GM12878 (cell line): ENCODE data around the gene OOSP4B. TPM values are rescaled to one million over a fixed set of nuclear protein-coding genes. Genes with fewer than 3 reads are reported as not detected.

Experiments used
- ATAC-seq: fragments of 200-7000 bp; cut with Tn5 transposase; 3 replicates; pipeline ENCODE4 v1.9.1; 2020; ENCODE audit warnings: mild to moderate bottlenecking, moderate library complexity
- BruUV-seq: library from RNA; stranded (reverse); fragments of 400-500 nt; replicated peaks from 2 replicates; lab custom pipeline; 2021; lab: Mats Ljungman, UMichigan
- CTCF ChIA-PET: fragments of 300-600 bp; sonication (Branson Sonifier 250); formaldehyde crosslinking; extraction: SDS; loops from one replicate; lab custom pipeline; 2021; ENCODE audit warnings: inconsistent platforms; lab: Yijun Ruan, JAX
- POLR2A ChIA-PET: fragments of 350-600 bp; formaldehyde crosslinking; extraction: SDS; loops from one replicate; lab custom pipeline; 2021; ENCODE audit warnings: inconsistent platforms; lab: Charles Lee
- RAD21 ChIA-PET: fragments of 300-600 bp; sonication (Branson Sonifier 250); formaldehyde crosslinking; loops from one replicate; lab custom pipeline; 2023; ENCODE audit warnings: antibody characterized with exemption; ENCODE audit not compliant: unreplicated experiment; lab: Charles Lee
- SMC1A ChIA-PET: fragments of 300-600 bp; sonication (Branson Sonifier 250); formaldehyde crosslinking; loops from one replicate; lab custom pipeline; 2023; ENCODE audit not compliant: unreplicated experiment, uncharacterized antibody; lab: Charles Lee
- DNase-seq: peaks from one replicate; pipeline ENCODE4 v3.0.0-alpha.2; 2011; ENCODE audit warnings: low read depth, low spot score
- FAIRE-seq: peaks from 3 replicates; lab custom pipeline; 2011; peaks lifted over from hg19 to GRCh38; lab: Jason Lieb, UNC
- H2AFZ ChIP-seq: 2 replicates; pipeline ENCODE4 v1.6.0; 2011; ENCODE audit warnings: low read depth, low read length, control low read depth; ENCODE audit not compliant: control insufficient read depth
- H3K27ac ChIP-seq: 2 replicates; pipeline ENCODE4 v1.5.1; 2011; ENCODE audit warnings: control low read depth; ENCODE audit not compliant: control insufficient read depth, insufficient read depth
- H3K27me3 ChIP-seq, 2 experiments: replicated peaks in 1 of 2; 2 replicates each; pipeline versions ENCODE4 v1.6.0 to v1.6.1; 2011; ENCODE audit warnings: low read length in 1 of 2; ENCODE audit not compliant: control insufficient read depth in 2 of 2, insufficient read depth in 2 of 2
- H3K36me3 ChIP-seq, 2 experiments: 2 replicates each; pipeline ENCODE4 v1.5.1; 2011; ENCODE audit warnings: low read length in 1 of 2; ENCODE audit not compliant: control insufficient read depth in 2 of 2, insufficient read depth in 2 of 2
- H3K4me1 ChIP-seq: 2 replicates; pipeline ENCODE4 v1.6.1; 2011; ENCODE audit warnings: mild to moderate bottlenecking, low read length, moderate library complexity, mixed read lengths; ENCODE audit not compliant: control insufficient read depth, insufficient read depth
- H3K4me2 ChIP-seq: 2 replicates; pipeline ENCODE4 v1.6.0; 2011; ENCODE audit warnings: control low read depth; ENCODE audit not compliant: control insufficient read depth, insufficient read depth
- H3K4me3 ChIP-seq: fragments of 200-600 bp; sonication (generic); 2 replicates; pipeline ENCODE4 v1.5.1; 2016
- H3K79me2 ChIP-seq: 2 replicates; pipeline ENCODE4 v1.6.0; 2011; ENCODE audit warnings: low read length; ENCODE audit not compliant: control insufficient read depth, insufficient read depth
- H3K9ac ChIP-seq: 2 replicates; pipeline ENCODE4 v1.8.0; 2011; ENCODE audit warnings: low read length, control low read depth, mixed read lengths; ENCODE audit not compliant: control insufficient read depth, insufficient read depth
- H3K9me3 ChIP-seq: replicated peaks from 3 replicates; pipeline ENCODE4 v1.5.1; 2011; ENCODE audit warnings: mild to moderate bottlenecking, low read length; ENCODE audit not compliant: control insufficient read depth, insufficient read depth
- H4K20me1 ChIP-seq: 2 replicates; pipeline ENCODE4 v1.6.0; 2011; ENCODE audit not compliant: control insufficient read depth, insufficient read depth
- JUND ChIP-seq: IDR thresholded peaks from 2 replicates; pipeline ENCODE4 v1.6.1; 2012; ENCODE audit warnings: low read depth, mild to moderate bottlenecking, low read length, improper control_type of control experiment, moderate library complexity
- KAT2A ChIP-seq: conservative IDR thresholded peaks from 2 replicates; pipeline ENCODE4 v1.6.1; 2011; ENCODE audit warnings: low read depth, low read length; ENCODE audit not compliant: control insufficient read depth
- NFYB ChIP-seq: IDR thresholded peaks from 2 replicates; pipeline ENCODE4 v1.6.1; 2011; ENCODE audit warnings: low read depth, mild to moderate bottlenecking, low read length, improper control_type of control experiment, moderate library complexity; ENCODE audit not compliant: insufficient read depth
- POLR2A ChIP-seq: IDR thresholded peaks from 2 replicates; pipeline ENCODE4 v1.6.1; 2011; ENCODE audit warnings: low read depth, mild to moderate bottlenecking, low read length
- POLR2AphosphoS5 ChIP-seq: IDR thresholded peaks from 2 replicates; pipeline ENCODE4 v1.6.1; 2011; ENCODE audit warnings: mild to moderate bottlenecking, low read length, inconsistent platforms
- SPI1 ChIP-seq: IDR thresholded peaks from 2 replicates; pipeline ENCODE4 v1.6.1; 2011; ENCODE audit warnings: low read depth, mild to moderate bottlenecking, low read length, moderate library complexity, borderline replicate concordance; ENCODE audit not compliant: insufficient read depth
- ZNF207 ChIP-seq: fragments of 450-650 bp; IDR thresholded peaks from 2 replicates; pipeline ENCODE4 v1.6.1; 2014; ENCODE audit warnings: antibody characterized with exemption, mild to moderate bottlenecking, borderline replicate concordance
- ZNF622 ChIP-seq: fragments of 450-650 bp; IDR thresholded peaks from 2 replicates; pipeline ENCODE4 v1.6.1; 2017; ENCODE audit warnings: mild to moderate bottlenecking, inconsistent platforms
- WGBS: methylation state at CpG from one replicate; pipeline ENCODE4 v1.1.6; 2016; ENCODE audit warnings: low lambda C conversion rate; ENCODE audit not compliant: insufficient replicate concordance, insufficient coverage; ENCODE audit errors: missing lambda C conversion rate; 5-methylcytosine and 5-hydroxymethylcytosine counted together
- in situ Hi-C: fragments of 300-500 bp; cut with MboI; formaldehyde crosslinking; loops from 9 replicates; pipeline ENCODE4 v1.14.3; 2018; ENCODE audit warnings: mixed read lengths
- intact Hi-C: fragments of 100-400 bp; cut with micrococcal nuclease; formaldehyde crosslinking; loops from one replicate; pipeline ENCODE4 v1.14.2; 2022; ENCODE audit not compliant: unreplicated experiment
- polyA plus RNA-seq, 11 experiments: library from polyadenylated mRNA; depleted of rRNA in 4 of 11; unstranded in 6 of 11; stranded (reverse) in 5 of 11; fragments of >200 nt; fragmentation: Nextera tagmentation in 4 of 11; fragmentation: Illumina TruSeq in 1 of 11; extraction: Ambion mirVana in 4 of 11; extraction: Trizol in 1 of 11; gene quantifications; 1 replicate in 1 of 11; 2 replicates in 10 of 11; pipeline versions ENCODE4 v1.2.1 to v1.2.3, GENCODE V29; 2011 to 2016; ENCODE audit warnings: inconsistent platforms in 2 of 11, missing spikeins in 2 of 11, low read depth in 1 of 11
- total RNA-seq, 4 experiments: library from RNA; depleted of rRNA in 3 of 4; stranded (reverse); fragments of >200 nt in 3 of 4; fragmentation: Illumina TruSeq in 1 of 4; extraction: Trizol in 1 of 4; gene quantifications; 2 replicates each; pipeline versions ENCODE4 v1.2.1 to v1.2.3, GENCODE V29; 2013 to 2021
- TF ChIP-seq, protein P1 (sequence below): fragments of 450-650 bp; IDR thresholded peaks from 2 replicates; pipeline ENCODE4 v1.6.1; 2014; ENCODE audit warnings: mild to moderate bottlenecking
- TF ChIP-seq, protein P2 (sequence below): fragments of 450-650 bp; IDR thresholded peaks from 2 replicates; pipeline ENCODE4 v1.6.1; 2016; ENCODE audit warnings: mild to moderate bottlenecking

The OOSP4B gene
- total and polyA plus RNA-seq, 10 of the 15 experiments (the other 5 are each of a cell fraction or from before 2014, with no cell fraction given) = not detected

DNA sequence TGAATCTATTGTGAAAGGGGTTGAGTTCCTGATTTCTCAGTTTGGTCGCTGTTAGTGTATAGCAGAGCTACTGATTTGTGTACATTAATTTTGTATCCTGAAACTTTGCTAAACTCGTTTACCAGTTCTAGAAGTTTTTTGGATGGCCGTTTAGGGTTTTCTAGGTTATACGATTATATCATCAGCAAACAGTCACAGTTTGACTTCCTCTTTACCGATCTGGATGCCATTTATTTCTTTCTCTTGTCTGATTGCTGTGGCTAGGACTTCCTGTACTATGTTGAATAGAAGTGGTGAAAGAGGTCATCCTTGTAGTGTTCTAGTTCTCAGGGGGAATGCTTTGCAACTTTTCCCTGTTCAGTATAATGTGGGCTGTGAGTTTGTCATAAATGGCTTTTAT, 24.6 kb upstream of the OOSP4B start:
- ChIA-PET POLR2A (no interaction called here), RAD21 (no interaction called here), SMC1A (no interaction called here), CTCF (no interaction called here)
- FAIRE-seq (no peak), ATAC-seq (no peak), DNase-seq (no peak)
- 0% methylated on average over 5 of the region's 5 CpGs for WGBS
- in situ Hi-C loops = no loop called here
- H3K27ac ChIP-seq = no peak overlapping the region
- no peaks in the 10 kb centered on the region for H3K4me1 ChIP-seq
- TF ChIP-seq, protein P1, sequence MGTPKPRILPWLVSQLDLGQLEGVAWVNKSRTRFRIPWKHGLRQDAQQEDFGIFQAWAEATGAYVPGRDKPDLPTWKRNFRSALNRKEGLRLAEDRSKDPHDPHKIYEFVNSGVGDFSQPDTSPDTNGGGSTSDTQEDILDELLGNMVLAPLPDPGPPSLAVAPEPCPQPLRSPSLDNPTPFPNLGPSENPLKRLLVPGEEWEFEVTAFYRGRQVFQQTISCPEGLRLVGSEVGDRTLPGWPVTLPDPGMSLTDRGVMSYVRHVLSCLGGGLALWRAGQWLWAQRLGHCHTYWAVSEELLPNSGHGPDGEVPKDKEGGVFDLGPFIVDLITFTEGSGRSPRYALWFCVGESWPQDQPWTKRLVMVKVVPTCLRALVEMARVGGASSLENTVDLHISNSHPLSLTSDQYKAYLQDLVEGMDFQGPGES = no peak
- TF ChIP-seq ZNF622 (no peak), POLR2A (no peak), NFYB (no peak), JUND (no peak), KAT2A (no peak), ZNF207 (no peak), POLR2AphosphoS5 (no peak), SPI1 (no peak)
- TF ChIP-seq, protein P2, sequence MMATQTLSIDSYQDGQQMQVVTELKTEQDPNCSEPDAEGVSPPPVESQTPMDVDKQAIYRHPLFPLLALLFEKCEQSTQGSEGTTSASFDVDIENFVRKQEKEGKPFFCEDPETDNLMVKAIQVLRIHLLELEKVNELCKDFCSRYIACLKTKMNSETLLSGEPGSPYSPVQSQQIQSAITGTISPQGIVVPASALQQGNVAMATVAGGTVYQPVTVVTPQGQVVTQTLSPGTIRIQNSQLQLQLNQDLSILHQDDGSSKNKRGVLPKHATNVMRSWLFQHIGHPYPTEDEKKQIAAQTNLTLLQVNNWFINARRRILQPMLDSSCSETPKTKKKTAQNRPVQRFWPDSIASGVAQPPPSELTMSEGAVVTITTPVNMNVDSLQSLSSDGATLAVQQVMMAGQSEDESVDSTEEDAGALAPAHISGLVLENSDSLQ = no peak
- H2AFZ ChIP-seq = no peak overlapping the region
- BruUV-seq = no TSS peak
- no peaks in the 10 kb centered on the region for H3K36me3 ChIP-seq
- no peaks in the 10 kb centered on the region for H4K20me1 ChIP-seq
- no peak overlapping the region for H3K4me3 ChIP-seq
- no peaks in the 10 kb centered on the region for H3K9me3 ChIP-seq
- H3K27me3 ChIP-seq = no peaks in the 10 kb centered on the region
- no peak overlapping the region for H3K4me2 ChIP-seq
- intact Hi-C loops = no loop called here
- no peaks in the 10 kb centered on the region for H3K79me2 ChIP-seq
- no peak overlapping the region for H3K9ac ChIP-seq
